GM21367 (cell line): ENCODE results near the gene GRIK4.

Experiments
- ATAC-seq: cut with Tn5 transposase; IDR thresholded peaks from one replicate; pipeline ENCODE4 v1.9.1; 2021; ENCODE audit not compliant: unreplicated experiment

The GRIK4 gene

GRCh38 chr11:120524536-120525085 is 13.1 kb downstream of the GRIK4 start:
- ATAC-seq, result no peak

GRCh38 chr11:120525261-120526171 is 14.0 kb downstream of the GRIK4 start:
- no peak for ATAC-seq

GRCh38 chr11:120526241-120526640 is 14.7 kb downstream of the GRIK4 start:
- no peak for ATAC-seq

- no peak for ATAC-seq
Observed at GRCh38 chr11:120527111-120527761, 15.7 kb downstream of the GRIK4 start.

GRCh38 chr11:120528749-120529148 is 17.2 kb downstream of the GRIK4 start:
- ATAC-seq, result no peak

- ATAC-seq, result no peak
Observed at GRCh38 chr11:120529214-120529613, 17.7 kb downstream of the GRIK4 start.

- no peak for ATAC-seq
Observed at GRCh38 chr11:120529911-120530310, 18.4 kb downstream of the GRIK4 start.

- ATAC-seq, result no peak
Observed at GRCh38 chr11:120532082-120532831, 20.7 kb downstream of the GRIK4 start.

GRCh38 chr11:120532832-120533196 is 21.3 kb downstream of the GRIK4 start:
- ATAC-seq, result no peak

- no peak for ATAC-seq
Observed at GRCh38 chr11:120536091-120536796, 24.7 kb downstream of the GRIK4 start.

- ATAC-seq, result no peak
Observed at GRCh38 chr11:120536797-120537169, 25.2 kb downstream of the GRIK4 start.

- ATAC-seq, result no peak
Observed at GRCh38 chr11:120537996-120538395, 26.4 kb downstream of the GRIK4 start.

GRCh38 chr11:120538707-120539106 is 27.2 kb downstream of the GRIK4 start:
- ATAC-seq, result no peak

GRCh38 chr11:120539667-120540369 is 28.3 kb downstream of the GRIK4 start:
- ATAC-seq, result no peak

- ATAC-seq, result no peak
Observed at GRCh38 chr11:120540744-120541465, 29.4 kb downstream of the GRIK4 start.

GRCh38 chr11:120543521-120544215 is 32.1 kb downstream of the GRIK4 start:
- ATAC-seq, result no peak

- ATAC-seq, result no peak
Observed at GRCh38 chr11:120545813-120546212, 34.3 kb downstream of the GRIK4 start.

- no peak for ATAC-seq
Observed at GRCh38 chr11:120546312-120547205, 35.0 kb downstream of the GRIK4 start.
